ENCODE measurements around the gene SULF2. TPM values are rescaled to one million over a fixed set of nuclear protein-coding genes. Genes with fewer than 3 reads are reported as not detected.

The SULF2 gene
- total RNA-seq, 1 donor from 2014 or later = 22.9 TPM

- Mint-ChIP-seq H3K27me3 (ENCODE audit: low read depth) (no peaks in the 10 kb centered on the region), H3K36me3 (ENCODE audit: low read depth) (no peaks in the 10 kb centered on the region), H3K9me3 (no peaks in the 10 kb centered on the region), H3K4me3 (no peak overlapping the region), H3K27ac (ENCODE audit: unreplicated experiment) (no peak overlapping the region), H3K4me1 (peaks cover 23% of the 10 kb centered on the region)
- DNase-seq (ENCODE audit: low read depth, low spot score) = no peak
- TF ChIP-seq CTCF (conservative IDR thresholded peaks at IDR 0.05) = no peak
Observed at GRCh38 chr20:47703748-47704147, 81.5 kb downstream of the SULF2 start.

DNA sequence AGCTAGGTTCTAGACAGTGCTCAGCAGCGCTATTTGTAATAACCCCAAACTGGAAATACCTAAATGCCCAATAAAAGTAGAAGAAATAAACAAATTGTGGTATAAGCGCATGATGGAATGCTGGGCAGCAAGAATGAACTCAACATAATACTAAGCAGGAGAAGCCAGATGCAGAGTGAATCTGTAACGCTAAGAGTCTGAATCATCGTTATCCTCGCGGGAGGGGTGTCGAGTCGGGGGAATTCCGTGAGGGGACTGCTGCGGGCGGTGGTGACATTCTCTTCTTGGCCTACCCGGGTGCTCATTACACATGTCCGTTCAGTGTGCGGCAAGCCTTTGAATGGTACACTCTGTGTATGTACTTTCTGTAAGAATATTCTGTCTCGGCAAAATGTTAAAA is 83.7 kb downstream of the SULF2 start:
- H3K4me1 Mint-ChIP-seq = peaks cover 11% of the 10 kb centered on the region
- H3K9me3 Mint-ChIP-seq = no peaks in the 10 kb centered on the region
- H3K27me3 Mint-ChIP-seq (ENCODE audit: low read depth) = no peaks in the 10 kb centered on the region
- no peaks in the 10 kb centered on the region for H3K36me3 Mint-ChIP-seq (ENCODE audit: low read depth)
- no peak for TF ChIP-seq CTCF (conservative IDR thresholded peaks at IDR 0.05)
- DNase-seq (ENCODE audit: low read depth, low spot score) = no peak
- no peak overlapping the region for H3K4me3 Mint-ChIP-seq
- no peak overlapping the region for H3K27ac Mint-ChIP-seq (ENCODE audit: unreplicated experiment)

GRCh38 chr20:47700327-47700726 is 85.0 kb downstream of the SULF2 start:
- no peak for TF ChIP-seq CTCF (conservative IDR thresholded peaks at IDR 0.05)
- Mint-ChIP-seq H3K4me3 (no peak overlapping the region), H3K27ac (ENCODE audit: unreplicated experiment) (no peak overlapping the region), H3K27me3 (ENCODE audit: low read depth) (no peaks in the 10 kb centered on the region), H3K36me3 (ENCODE audit: low read depth) (no peaks in the 10 kb centered on the region), H3K9me3 (no peaks in the 10 kb centered on the region), H3K4me1 (peaks cover 8% of the 10 kb centered on the region)
- DNase-seq (ENCODE audit: low read depth, low spot score) = no peak

DNA sequence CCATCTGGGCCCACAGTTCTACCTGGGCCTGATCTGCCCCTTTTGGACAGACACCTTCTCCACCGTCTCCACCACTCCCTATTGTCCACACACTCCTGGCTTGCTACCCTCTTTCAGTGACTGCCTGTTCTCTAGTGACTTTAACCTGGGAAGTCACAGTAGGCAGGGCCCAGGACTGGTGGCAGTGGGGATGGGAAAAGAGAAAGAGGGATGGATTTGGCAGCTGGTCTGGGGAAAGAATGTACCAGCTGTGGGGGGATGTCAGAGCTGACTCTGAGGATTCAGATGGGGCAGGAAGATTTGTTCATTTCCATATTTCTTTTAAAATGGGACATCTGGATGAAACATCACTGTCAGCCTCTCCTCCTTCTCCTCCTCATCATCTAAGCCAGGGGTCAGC is 85.5 kb downstream of the SULF2 start:
- no peaks in the 10 kb centered on the region for H3K27me3 Mint-ChIP-seq (ENCODE audit: low read depth)
- TF ChIP-seq CTCF (conservative IDR thresholded peaks at IDR 0.05) = no peak
- DNase-seq (ENCODE audit: low read depth, low spot score) = no peak
- no peak overlapping the region for H3K4me3 Mint-ChIP-seq
- H3K4me1 Mint-ChIP-seq = peaks cover 8% of the 10 kb centered on the region
- H3K9me3 Mint-ChIP-seq = no peaks in the 10 kb centered on the region
- H3K36me3 Mint-ChIP-seq (ENCODE audit: low read depth) = no peaks in the 10 kb centered on the region
- H3K27ac Mint-ChIP-seq (ENCODE audit: unreplicated experiment) = no peak overlapping the region

DNA sequence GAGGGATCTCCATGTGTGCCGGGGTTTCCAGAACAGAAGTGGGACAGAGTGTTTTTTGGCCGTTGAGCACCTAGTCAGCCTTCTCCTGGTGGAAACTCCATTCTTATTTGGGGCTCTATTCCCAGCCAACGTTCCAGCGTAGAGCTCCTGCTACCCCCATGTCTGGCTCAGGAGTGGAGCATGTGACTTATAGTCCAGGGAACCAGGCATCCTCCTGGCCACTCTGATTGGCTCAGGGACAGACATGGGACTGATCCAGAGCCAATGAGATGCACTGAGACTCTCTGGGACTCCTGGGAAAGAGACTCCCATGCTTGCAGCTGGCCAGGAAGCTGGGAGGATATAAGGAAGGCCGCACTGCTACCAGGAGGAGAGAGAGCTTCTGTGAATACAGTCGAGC is 87.1 kb downstream of the SULF2 start:
- H3K27me3 Mint-ChIP-seq (ENCODE audit: low read depth) = no peaks in the 10 kb centered on the region
- DNase-seq (ENCODE audit: low read depth, low spot score) = no peak
- H3K4me1 Mint-ChIP-seq = peaks cover 8% of the 10 kb centered on the region
- H3K27ac Mint-ChIP-seq (ENCODE audit: unreplicated experiment) = no peak overlapping the region
- no peaks in the 10 kb centered on the region for H3K36me3 Mint-ChIP-seq (ENCODE audit: low read depth)
- H3K9me3 Mint-ChIP-seq = no peaks in the 10 kb centered on the region
- TF ChIP-seq CTCF (conservative IDR thresholded peaks at IDR 0.05) = no peak
- H3K4me3 Mint-ChIP-seq = no peak overlapping the region

GRCh38 chr20:47696856-47697255 is 88.4 kb downstream of the SULF2 start:
- H3K4me3 Mint-ChIP-seq = no peak overlapping the region
- no peaks in the 10 kb centered on the region for H3K9me3 Mint-ChIP-seq
- H3K27ac Mint-ChIP-seq (ENCODE audit: unreplicated experiment) = no peak overlapping the region
- no peak for TF ChIP-seq CTCF (conservative IDR thresholded peaks at IDR 0.05)
- H3K36me3 Mint-ChIP-seq (ENCODE audit: low read depth) = no peaks in the 10 kb centered on the region
- DNase-seq (ENCODE audit: low read depth, low spot score) = no peak
- H3K27me3 Mint-ChIP-seq (ENCODE audit: low read depth) = no peaks in the 10 kb centered on the region
- H3K4me1 Mint-ChIP-seq = peaks cover 8% of the 10 kb centered on the region
